Lower lobe of right lung (tissue), 2 donors: ENCODE measurements around the gene DNM2. TPM values are rescaled to one million over a fixed set of nuclear protein-coding genes. Genes with fewer than 3 reads are reported as not detected.

ENCODE experiments used
- ATAC-seq, 2 donors: fragments of 200-7000 bp; cut with Tn5 transposase; one replicate each; pipeline ENCODE4 v1.9.1; 2020 to 2022; ENCODE audit warnings: mild to moderate bottlenecking in 2 of 2, moderate library complexity in 2 of 2
- DNase-seq: peaks from one replicate; pipeline ENCODE4 v3.0.0-alpha.2; 2020
- H3K27ac ChIP-seq: fragments of 200-600 bp; one replicate; pipeline ENCODE4 v1.8.0; 2022
- H3K27me3 ChIP-seq: fragments of 200-600 bp; one replicate; pipeline ENCODE4 v1.8.0; 2022; ENCODE audit warnings: low read depth
- H3K36me3 ChIP-seq: fragments of 200-600 bp; one replicate; pipeline ENCODE4 v1.8.0; 2022; ENCODE audit warnings: mild to moderate bottlenecking
- H3K4me1 ChIP-seq: fragments of 200-600 bp; one replicate; pipeline ENCODE4 v1.8.0; 2022
- H3K4me3 ChIP-seq: fragments of 200-600 bp; one replicate; pipeline ENCODE4 v1.8.0; 2022; ENCODE audit warnings: mild to moderate bottlenecking
- H3K9me3 ChIP-seq: fragments of 200-600 bp; one replicate; pipeline ENCODE4 v1.8.0; 2022
- intact Hi-C: fragments of 100-400 bp; cut with DNase I; formaldehyde crosslinking; loops from one replicate; pipeline ENCODE4 v1.11.0; 2022
- total RNA-seq: library from RNA; stranded (reverse); fragmentation: NEBNext Ultra II Directional; extraction: Animal tissue kit (Norgen Biotek cat#: 25700); gene quantifications from one replicate; pipeline ENCODE4 v1.2.1, GENCODE V29; 2021
- TF ChIP-seq, protein P1 (sequence below): fragments of 200-600 bp; IDR thresholded peaks from one replicate; pipeline ENCODE4 v1.8.0; 2022; ENCODE audit warnings: antibody characterized with exemption, mild to moderate bottlenecking
- donor health status: DM: no; HTN: yes; CAD: no; lungs with severe emphysema.

The DNM2 gene
- total RNA-seq, 1 donor from 2014 or later: 282 TPM

DNA sequence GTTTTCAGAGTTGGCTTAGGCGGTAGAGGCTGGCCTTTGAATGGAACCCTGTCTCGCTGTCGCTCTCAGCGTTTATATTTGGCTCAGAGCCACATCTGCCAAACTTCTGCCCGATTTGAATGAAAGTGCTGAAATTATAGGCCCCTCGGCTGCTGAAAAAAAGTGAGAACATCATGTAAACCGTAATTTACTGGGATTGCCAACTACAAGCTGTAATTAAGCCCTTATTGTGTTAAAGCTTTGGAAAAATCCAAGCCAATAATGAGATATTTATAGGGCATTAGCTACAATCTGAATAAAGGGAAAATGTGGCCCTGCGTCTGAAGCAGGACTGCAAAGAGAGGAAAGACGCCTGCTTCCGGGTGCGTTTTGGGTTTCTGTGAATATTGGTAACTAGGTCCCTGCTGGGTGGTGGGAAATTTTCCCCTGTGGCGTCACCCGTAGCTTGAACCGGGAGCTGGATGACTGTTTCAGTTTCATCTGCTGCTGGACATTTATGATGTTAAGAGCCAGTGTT lies 9.9 kb downstream of the DNM2 start:
- H3K27me3 ChIP-seq: no peaks in the 10 kb centered on the region
- DNase-seq: no peak
- intact Hi-C loops: no loop called here
- H3K27ac ChIP-seq: peak overlapping the region; percentile 49
- ATAC-seq: no peak
- no peak overlapping the region for H3K4me3 ChIP-seq
- H3K9me3 ChIP-seq: no peaks in the 10 kb centered on the region
- TF ChIP-seq, protein P1, sequence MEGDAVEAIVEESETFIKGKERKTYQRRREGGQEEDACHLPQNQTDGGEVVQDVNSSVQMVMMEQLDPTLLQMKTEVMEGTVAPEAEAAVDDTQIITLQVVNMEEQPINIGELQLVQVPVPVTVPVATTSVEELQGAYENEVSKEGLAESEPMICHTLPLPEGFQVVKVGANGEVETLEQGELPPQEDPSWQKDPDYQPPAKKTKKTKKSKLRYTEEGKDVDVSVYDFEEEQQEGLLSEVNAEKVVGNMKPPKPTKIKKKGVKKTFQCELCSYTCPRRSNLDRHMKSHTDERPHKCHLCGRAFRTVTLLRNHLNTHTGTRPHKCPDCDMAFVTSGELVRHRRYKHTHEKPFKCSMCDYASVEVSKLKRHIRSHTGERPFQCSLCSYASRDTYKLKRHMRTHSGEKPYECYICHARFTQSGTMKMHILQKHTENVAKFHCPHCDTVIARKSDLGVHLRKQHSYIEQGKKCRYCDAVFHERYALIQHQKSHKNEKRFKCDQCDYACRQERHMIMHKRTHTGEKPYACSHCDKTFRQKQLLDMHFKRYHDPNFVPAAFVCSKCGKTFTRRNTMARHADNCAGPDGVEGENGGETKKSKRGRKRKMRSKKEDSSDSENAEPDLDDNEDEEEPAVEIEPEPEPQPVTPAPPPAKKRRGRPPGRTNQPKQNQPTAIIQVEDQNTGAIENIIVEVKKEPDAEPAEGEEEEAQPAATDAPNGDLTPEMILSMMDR: no peak
- H3K4me1 ChIP-seq: peaks cover 95% of the 10 kb centered on the region
- H3K36me3 ChIP-seq: peaks cover 1% of the 10 kb centered on the region

DNA sequence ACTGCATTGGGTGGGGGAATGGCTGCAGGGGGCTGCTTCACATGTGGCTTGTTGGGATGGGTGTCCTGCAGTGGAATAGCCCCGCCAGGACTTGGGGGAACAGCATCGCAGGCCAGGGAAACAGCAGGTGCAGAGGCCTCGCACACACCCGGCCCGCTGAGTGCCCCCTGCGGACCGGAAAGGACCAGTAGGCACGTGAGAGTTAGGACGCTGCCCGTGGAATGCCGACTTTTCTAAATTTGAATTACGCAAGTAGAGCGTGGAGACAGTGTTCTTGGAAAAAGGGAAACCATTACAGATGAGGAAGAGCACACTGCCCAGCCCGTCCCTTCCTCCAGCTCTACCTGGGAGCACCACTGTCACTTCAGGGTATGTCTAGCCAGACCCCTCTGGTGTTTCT lies 11.5 kb downstream of the DNM2 start:
- ATAC-seq (peak in 1 of 2 donors; percentile 10), DNase-seq (no peak)
- Histone ChIP-seq H3K27ac (peak overlapping the region; percentile 9), H3K4me1 (peaks cover 78% of the 10 kb centered on the region), H3K9me3 (no peaks in the 10 kb centered on the region), H3K36me3 (no peaks in the 10 kb centered on the region), H3K27me3 (no peaks in the 10 kb centered on the region), H3K4me3 (no peak overlapping the region)
- intact Hi-C loops: no loop called here
- TF ChIP-seq, protein P1: no peak

DNA sequence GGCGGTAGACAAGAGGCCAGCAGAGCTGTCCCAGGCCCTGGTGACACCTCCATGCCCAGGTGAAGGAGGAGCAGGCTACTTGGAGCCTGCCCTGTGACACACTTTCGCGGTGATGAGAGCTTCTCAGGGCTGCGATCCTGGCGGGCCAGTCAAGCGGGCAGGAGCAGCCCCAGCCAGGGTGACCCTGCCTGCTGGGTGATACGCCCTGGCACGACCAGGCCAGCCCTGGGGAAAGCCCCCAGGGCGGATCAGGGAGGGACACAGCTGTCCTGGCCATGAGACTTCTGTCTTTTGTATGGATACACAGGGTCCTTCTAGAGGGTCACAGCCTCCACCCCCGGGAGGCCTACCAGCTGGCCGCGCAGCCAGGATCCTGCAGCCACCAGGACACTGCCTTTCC lies 13.1 kb downstream of the DNM2 start:
- no peaks in the 10 kb centered on the region for H3K27me3 ChIP-seq
- peaks cover 71% of the 10 kb centered on the region for H3K4me1 ChIP-seq
- intact Hi-C loops: no loop called here
- peak; percentile 43 to 44 for ATAC-seq
- peak overlapping the region; percentile 77 for H3K27ac ChIP-seq
- TF ChIP-seq, protein P1: no peak
- no peaks in the 10 kb centered on the region for H3K9me3 ChIP-seq
- H3K4me3 ChIP-seq: no peak overlapping the region
- no peaks in the 10 kb centered on the region for H3K36me3 ChIP-seq
- no peak for DNase-seq

DNA sequence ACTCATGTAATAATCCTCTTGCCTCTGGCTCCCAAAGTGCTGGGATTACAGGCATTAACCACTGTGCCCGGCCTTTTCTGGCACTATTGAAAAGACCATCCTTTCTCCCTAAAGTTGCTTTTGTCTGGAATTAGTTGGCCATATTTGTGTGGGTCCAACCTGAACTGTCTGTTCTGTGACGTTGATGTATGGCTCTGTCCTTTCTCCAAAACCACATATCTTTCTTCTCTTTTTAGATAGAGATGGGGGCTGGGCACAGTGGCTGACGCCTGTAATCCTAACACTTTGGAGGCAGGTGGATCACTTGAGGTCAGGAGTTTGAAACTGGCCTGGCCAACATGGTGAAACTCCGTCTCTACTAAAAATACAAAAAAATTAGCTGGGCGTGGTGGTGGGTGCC lies 17.9 kb downstream of the DNM2 start:
- no peaks in the 10 kb centered on the region for H3K27me3 ChIP-seq
- intact Hi-C loops: no loop called here
- DNase-seq: no peak
- H3K4me3 ChIP-seq: no peak overlapping the region
- H3K27ac ChIP-seq: no peak overlapping the region
- no peaks in the 10 kb centered on the region for H3K36me3 ChIP-seq
- TF ChIP-seq, protein P1: no peak
- ATAC-seq: no peak
- H3K9me3 ChIP-seq: no peaks in the 10 kb centered on the region
- peaks cover 65% of the 10 kb centered on the region for H3K4me1 ChIP-seq

DNA sequence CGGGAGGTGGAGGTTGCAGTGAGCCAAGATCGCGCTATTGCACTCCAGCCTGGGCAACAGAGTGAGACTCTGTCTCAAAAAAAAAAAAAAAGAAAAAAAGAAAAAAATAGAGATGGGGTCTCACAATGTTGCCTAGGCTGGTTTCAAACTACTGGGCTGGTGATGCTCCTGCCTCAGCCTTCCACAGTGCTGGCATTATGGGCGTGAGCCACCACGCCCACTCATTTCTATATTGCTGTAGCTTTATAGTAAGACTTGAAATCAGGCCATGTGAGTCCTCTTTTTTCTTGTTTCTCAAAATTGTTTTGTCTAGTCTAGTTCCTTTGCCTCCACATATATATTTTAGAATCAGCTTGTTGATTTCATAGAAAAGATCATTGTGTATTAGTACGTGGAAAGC lies 18.3 kb downstream of the DNM2 start:
- TF ChIP-seq, protein P1: no peak
- Histone ChIP-seq H3K4me3 (no peak overlapping the region), H3K27me3 (no peaks in the 10 kb centered on the region), H3K27ac (peak overlapping the region; percentile 78), H3K4me1 (peaks cover 65% of the 10 kb centered on the region), H3K36me3 (no peaks in the 10 kb centered on the region), H3K9me3 (no peaks in the 10 kb centered on the region)
- no peak for DNase-seq
- intact Hi-C loops: no loop called here
- ATAC-seq: no peak
